GOT3 (cell line): ENCODE data around the gene SRSF9.
"Not testable (repeated sequence)": the region's sequence is repeated elsewhere in the genome, so short reads cannot be mapped to it uniquely, and the experiment has no call there.

Source experiments
- DNase-seq: peaks from one replicate; lab custom pipeline; 2025; ENCODE audit warnings: mixed read lengths; lab: John Stamatoyannopoulos, UW

Gene SRSF9

DNA sequence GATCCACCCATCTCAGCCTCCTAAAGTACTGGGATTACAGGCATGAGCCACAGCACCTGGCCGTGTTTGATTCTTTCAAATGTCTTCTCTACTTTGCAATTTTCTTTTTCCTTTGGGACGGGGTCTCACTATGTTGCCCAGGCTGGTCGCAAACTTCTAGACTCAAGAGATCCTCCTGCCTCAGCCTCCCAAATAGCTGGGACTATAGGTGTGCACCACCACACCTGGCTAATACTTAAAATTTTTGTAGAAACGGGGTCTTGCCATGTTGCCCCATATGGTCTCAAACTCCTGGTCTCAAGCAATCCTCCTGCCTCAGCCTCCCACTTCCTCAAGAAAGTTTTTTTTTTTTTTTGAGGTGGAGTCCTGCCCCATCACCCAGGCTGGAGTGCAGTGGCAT lies 21.6 kb downstream of the SRSF9 start:
- DNase-seq, result no peak

DNA sequence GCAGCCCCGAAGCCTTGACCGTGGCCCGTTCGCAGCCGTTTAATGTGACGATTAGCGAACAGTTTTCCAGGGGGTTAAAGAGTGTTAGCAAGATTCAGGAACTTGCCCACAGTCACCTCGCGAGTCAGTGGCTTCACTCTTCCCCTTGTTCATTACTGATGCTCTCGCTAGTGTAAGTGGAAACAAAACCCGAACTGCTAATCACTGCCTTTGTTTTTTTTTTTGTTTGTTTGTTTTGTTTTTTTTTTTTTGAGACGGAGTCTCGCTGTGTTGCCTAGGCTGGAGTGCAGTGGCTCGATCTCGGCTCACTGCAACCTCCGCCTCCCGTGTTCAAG lies 22.7 kb downstream of the SRSF9 start:
- not testable (repeated sequence) for DNase-seq

DNA sequence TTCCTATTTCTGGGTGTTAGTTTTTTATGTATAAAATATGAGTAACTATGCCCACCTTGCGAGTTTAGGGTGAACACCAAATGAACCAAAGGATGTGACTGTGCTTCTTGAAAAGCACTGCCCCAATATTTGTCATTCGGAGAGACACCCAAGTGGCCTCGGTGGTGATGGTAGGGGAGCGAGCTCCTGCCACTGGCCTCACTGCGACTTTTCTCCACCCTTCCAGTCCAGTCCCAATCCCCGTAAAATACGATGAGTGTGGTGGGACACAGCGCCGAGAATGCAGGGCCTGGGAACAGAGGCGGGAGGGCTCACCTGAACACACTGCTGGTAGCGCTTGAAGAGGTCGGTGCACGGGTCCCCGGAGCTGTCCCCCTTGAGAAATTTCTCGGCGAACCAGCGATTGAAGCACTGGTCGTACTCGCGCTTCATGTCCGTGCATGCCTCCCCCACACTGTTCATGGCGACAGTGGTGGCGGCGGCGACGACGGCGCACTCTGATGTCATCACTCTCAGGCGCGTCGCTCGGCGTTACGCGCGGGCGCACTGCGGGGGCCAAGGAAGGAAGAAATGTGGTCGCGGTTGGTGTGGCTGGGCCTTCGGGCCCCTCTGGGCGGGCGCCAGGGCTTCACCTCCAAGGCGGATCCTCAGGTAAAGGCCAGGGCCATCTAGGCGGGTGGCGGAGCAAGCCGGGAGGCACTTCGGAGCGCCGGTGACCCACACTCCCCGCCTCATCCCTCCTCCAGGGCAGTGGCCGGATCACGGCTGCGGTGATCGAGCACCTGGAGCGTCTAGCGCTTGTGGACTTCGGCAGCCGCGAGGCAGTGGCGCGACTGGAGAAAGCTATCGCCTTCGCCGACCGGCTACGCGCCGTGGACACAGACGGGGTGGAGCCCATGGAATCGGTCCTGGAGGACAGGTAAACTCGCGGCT lies 23.4 kb downstream of the SRSF9 start, which contains the start of the genes GATC and TRIAP1:
GATC (plus strand) TSS at position 534 of the 933 bp plus-strand sequence; CDS start at position 571, 37 bp downstream.
TRIAP1 (minus strand) TSS at position 474 of the 933 bp plus-strand sequence; CDS start at position 462, 12 bp downstream.
- DNase-seq, result no peak

DNA sequence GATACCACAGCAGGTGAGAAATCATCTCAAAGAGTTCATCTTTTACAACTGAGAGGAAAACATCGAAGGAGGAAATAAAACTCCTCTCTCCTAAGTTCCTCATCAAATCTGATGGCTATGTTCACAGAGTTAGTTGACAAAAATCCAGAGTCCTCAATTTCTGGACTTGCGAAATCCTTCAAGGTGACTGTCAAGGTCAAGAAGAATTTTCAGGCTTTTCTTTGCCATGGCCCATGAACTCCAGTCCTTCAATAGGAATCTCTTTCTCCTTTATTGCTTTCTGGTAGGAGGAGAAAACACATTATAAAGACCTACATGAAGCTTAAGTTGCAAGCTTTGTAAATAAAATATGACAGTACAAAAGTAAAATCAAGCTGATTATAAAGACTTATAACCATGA lies 24.9 kb downstream of the SRSF9 start:
- no peak for DNase-seq

DNA sequence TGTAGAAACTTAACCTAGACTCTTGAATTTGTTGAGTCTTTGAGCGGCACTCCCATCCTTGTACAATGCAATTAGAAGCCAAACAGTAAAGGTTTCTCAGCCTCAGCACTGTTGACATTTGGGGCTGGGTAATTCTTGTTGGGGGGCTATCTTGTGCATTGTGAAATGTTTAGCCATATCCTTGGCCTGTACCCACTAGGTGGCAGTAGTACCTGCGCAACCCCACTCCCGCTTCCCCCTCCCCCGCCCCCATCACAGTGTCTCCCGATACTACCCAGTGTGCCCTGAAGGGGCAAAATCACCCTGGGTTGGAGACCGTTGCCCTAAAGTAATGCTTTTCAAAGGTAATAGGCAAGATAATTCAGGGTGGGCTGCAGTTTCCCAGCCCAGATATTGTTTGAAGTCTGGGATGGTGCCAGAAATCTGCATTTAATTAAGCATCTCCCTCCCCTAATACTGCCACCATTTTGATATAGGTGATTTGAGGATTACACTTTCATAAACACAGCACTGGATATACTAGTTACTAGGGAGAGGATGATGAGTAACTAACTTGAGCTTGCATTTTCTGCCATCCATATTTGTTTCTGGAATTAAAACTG lies 29.8 kb downstream of the SRSF9 start:
- no peak for DNase-seq

DNA sequence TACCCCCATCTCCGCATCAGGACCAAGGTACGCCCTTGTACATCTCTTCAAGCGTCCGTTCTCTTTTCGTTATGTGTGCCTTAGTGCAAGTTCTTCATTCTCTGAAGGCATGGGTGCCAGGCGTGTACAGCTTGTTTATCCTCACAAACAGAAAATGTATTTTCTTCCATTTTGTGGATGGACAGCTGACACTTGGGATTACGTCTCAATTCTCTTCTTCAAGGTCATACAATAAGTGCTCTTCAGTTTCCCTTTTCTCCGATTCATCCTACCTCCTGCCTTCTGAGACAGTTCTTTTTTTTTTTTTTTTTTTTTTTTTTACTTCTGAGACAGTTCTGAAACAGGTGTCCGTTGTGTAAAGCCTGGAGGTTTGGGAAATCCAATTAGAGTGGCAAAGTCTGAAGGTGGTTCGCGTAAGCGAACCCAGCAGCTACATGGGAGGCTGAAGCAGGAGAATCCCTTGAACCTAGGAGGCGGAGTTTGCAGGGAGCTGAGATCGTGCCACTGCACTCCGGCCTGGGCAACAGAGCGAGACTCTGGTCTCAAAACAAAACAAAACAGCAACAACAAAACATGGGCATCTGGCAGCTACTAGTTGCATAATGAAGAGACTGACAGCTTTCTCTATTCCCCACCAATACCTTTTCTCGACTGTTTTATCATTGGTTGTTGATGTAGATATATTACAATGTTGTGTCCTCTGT lies 30.9 kb downstream of the SRSF9 start:
- no peak for DNase-seq

DNA sequence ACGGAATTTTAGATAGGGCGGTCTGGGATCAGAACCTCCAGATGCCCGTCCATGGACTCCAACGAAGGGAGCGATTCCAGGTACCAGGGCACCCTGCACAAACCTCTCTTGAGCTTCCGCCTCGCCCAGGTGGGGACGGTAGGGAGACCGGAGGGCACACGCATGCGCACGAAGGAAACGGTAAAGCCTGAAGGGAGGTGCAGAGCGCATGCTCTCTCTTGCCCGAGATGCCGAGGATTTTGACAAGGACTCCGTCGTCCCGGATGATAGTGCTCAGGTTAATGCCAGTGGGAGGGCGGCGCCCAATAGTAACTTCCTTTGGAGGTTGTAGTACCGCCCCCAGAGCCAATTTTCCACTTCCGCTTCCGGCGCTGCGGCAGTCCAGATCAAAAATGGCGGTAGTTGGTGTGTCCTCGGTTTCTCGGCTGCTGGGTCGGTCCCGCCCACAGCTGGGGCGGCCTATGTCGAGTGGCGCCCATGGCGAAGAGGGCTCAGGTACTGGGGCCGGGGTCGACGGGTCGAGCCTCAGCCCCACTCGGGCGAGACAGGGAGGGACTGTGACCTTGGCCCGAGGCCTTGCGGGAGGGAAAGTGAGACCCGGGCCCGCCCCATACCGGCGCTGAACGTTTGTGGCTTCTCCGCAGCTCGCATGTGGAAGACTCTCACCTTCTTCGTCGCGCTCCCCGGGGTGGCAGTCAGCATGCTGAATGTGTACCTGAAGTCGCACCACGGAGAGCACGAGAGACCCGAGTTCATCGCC lies 31.6 kb downstream of the SRSF9 start, which contains the start of gene COX6A1:
COX6A1 (plus strand) TSS at position 379 of the 760 bp plus-strand sequence; CDS start at position 393, 14 bp downstream.
- peak; percentile 72 for DNase-seq

DNA sequence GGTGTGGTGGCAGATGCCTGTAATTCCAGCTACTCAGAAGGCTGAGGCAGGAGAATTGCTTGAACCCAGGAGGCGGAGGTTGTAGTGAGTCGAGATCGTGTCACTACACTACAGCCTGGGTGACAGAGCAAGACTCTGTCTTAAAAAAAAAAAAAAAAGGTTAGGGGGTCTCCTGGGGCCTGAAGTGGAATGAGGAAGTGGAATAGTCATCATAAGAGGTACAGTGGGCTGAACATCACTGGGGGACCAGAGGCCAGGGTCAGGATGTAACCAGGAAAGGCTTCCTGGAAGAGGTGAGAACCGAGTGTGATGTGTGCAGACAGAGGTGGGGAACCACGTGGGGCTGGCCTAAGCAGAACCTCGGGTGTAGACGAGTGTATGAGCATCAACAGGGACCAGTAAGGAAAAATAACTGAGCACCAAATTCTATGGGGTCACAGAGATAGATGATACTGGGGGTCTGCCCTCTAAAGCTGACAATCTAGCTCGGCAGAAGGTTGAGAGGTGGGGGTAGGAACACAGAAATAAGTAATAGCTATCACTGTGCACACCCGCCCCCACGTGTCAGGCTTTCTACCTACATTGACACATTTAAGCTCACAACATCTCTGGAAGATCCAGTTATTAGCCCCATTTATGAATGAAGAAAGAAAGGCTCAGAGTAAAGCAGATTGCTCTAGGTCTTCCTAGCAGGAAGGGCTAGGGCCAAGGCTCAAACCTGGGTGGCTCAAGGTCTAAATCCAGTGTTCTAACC lies 36.6 kb downstream of the SRSF9 start:
- DNase-seq, result no peak

DNA sequence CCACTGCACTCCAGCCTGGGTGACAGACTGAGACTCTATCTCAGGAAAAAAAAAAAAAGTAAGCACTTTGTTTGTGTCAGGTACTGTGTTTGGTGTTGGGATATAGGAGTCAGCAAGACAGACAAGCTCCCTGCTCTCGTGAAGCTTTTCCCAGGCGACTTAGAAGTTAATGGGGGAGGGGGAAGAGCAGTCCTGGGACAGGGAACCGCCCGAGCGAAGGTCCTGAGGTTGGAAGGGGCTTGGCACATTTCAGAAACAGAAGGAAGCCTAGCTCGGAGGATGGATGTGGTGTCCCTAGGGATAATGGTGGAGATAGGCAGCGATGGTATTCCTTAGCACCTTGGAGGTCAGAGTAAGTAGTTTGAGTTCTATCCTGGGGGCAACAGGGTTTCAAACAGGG lies 40.2 kb downstream of the SRSF9 start:
- no peak for DNase-seq

DNA sequence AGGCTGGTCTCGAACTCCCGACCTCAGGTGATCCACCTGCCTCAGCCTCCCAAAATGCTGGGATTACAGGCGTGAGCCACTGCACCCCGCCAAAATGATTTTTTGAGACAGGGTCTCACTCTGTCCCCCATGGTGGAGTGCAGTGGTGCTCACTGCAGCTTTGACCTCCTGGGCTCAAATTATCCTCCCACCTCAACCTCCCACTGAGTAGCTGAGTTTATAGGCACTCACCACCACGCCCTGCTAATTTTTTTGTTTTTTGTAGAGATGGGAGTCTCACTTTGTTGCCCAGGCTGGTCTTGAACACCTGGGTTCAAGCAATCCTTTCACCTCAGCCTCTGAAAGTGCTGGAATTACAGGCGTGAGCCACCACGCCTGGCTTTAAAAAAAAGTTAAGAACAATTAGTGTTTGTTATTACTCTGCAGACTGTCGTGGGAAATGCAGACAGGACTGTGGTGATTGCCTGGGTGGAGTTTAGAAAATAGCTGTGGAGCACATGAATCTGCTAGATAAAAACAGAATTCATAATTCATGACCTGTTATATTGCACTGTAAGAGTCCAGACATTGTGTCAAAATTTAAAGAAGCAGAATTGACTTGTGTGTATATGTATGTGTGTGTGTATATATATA lies 40.8 kb downstream of the SRSF9 start:
- no peak for DNase-seq

DNA sequence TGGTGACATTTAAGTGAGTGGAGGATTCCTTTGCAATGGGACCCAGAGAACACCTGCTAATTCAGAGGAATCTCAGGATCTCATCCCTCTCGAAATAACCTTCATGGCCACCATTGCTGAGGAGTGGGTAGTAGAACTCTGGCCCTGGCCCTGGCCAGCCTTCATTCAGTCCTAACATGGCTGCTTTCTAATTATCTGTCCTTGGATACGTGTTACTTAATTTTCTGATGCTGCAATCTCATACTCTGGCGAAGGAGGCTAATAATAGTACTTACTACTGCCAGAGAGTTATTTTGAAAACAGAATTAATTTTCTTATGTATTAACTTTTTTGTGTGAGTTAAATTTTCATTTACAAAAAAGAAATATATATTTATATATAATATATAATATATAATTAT lies 43.8 kb downstream of the SRSF9 start:
- no peak for DNase-seq

DNA sequence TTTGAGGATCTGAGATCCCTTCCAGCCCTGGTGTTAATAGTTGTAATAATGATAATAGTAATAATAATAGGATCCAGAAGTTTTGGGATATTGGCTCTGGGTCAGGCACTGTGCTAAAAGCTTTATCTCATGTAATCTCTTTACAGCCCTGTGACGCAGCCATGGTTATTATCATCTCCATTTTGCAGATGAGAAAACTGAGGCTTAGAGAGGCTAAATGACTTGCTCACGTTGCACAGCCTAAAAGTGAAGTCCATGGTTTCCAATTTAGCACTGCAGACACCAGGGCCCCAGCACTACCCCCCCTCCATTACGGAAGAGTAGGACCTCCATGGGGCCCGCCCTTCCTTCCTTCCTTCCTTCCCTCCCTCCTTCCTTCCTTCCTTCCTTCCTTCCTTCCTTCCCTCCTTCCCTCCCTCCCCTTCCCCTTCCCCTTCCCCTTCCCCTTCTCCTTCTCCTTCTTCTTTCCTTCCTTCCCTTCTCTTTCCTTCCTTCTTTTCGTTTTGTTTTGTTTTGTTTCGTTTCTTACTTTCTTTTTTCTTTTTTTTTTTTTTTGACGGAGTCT lies 46.6 kb downstream of the SRSF9 start:
- no peak for DNase-seq

DNA sequence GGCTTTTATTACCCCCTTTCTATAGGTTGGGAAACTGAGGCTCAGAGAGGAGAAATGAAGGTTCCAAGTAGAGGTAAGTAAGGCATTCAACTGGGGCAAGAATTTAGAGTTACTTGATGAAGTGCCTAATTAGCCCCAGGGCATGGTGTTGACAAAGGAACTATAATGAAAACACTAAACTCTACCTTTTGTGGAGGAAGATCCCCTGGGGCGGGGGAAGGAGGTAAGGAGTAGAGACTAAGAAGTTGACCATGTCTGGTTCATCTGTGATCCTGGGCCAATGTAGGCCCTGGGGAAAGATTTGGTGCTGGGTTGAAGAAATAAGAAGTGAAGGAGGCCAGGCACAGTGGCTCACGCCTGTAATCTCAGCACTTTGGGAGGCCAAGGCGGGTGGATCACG lies 47.8 kb downstream of the SRSF9 start:
- no peak for DNase-seq

DNA sequence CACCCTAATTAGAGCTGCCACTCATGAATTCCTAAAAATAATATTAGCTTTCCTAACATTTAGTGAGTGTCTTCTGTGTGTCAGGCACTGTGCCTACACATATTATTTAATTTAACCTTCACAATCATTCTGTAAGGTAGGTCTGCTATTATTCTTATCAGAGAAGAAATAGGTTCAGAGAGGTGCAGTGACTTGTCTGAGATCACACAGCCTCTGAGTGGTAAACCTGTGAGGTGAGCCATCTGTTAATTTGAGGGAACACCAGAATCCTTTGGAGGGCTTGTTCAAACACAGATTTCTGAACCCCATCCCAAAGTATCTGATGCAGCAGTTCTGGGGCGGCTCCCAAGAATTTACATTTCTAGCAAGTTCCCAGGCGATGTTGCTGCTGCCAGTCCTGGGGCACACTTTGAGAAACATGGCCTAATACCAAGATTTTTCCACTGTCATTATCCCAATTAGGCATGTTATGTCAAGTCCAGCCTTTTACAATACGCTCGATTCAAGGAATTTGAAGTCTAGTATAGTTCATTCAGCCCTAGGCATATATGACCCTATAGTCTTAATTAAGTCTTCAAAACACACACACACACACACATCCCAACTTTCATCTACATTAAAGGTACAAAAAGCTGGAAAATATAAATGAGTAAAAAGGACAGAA lies 51.5 kb downstream of the SRSF9 start:
- no peak for DNase-seq

DNA sequence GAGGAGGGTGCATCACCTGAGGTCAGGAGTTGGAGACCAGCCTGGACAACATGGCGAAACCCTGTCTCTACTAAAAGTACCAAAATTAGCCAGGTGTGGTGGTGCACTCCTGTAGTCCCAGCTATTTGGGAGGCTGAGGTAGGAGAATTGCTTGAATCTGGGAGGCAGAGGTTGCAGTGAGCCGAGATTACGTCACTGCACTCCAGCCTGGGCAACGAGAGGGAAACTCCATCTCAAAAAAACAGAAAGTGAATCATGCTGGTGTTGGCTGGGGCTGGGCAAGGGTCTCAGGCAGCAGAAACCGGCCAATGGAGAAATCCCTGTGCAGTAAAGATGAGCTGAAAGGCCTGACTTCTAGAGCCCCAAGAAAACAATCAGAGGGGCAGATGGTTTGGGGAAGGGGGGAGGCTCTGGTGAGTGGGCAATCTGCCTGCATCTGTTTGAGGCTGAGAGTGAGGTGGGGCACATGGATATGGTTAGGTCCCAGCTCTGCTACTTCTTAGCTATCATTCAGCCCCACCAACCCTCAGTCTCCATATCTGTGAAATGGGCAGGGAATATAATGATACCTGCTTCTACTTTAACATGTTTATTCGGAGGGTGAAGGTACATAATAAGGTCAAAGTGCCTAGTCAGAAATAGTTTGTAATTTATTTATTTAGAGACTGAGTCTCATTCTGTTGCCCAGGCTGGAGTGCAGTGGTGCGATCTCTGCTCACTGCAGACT lies 52.9 kb downstream of the SRSF9 start:
- no peak for DNase-seq

DNA sequence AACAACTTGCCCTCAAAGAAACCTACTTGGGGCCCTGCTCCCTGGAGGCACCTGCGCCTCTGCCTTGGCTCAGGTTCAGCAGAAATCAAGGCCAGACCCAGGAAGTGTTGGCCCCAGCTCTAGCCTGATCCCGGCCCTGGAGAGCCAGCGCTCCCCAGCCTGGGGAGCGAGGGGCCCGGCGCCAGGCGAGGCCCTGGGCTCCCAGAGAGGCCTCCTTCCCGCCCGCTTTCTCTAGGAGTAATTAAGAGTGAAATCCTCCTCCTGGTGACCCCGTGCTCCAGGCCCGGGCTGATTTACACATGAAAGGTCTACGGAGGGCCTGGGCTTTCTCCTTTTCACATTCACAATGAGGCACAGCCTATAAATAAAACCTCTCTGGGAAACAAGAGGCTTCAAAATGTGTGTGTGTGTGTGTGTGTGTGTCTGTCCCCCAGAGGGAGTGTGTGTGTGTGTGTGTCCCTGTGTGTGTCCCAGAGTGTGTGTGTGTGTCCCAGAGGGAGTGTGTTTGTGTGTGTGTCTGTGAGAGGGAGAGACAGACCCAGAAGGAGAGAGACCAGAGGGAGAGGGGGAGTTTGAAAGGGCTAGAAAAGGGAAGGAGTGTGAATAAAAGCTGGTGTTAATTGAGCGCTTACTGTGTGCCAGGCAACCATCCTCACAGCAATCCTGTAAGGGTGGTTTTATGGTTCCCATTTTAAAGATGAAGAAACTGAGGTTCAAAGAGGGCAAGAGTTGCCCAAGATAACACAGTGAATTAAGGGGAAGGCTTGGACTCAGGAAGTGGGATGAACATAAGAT lies 55.5 kb downstream of the SRSF9 start:
- DNase-seq, result no peak

DNA sequence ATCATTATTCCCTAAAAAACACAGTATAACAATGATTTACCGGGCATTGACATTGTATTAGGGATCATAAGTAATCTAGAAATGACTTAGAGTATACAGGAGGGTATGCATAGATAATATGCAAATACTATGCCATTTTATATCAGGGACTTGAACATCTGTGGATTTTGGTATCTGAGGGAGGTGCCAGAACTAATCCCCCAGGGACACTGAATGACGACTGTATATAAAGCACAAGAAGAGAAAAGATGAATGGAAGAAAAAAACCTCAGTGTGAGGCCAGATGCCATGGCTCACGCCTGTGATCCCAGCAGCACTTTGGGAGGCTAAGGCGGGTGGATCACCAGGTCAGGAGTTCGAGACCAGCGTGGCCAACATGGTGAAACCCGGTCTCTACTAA lies 57.1 kb downstream of the SRSF9 start:
- DNase-seq, result no peak
